Measurements from ENCODE around the gene ACTR1A.

- no peak for TF ChIP-seq CTCF (IDR thresholded peaks at IDR 0.05; ENCODE audit: insufficient read depth, low read length)
- TF ChIP-seq POLR2AphosphoS5 (IDR thresholded peaks at IDR 0.05; ENCODE audit: low read depth): no peak
- TF ChIP-seq SPI1 (IDR thresholded peaks at IDR 0.05; ENCODE audit: borderline replicate concordance, low read depth): no peak
- TF ChIP-seq GABPA (IDR thresholded peaks at IDR 0.05; ENCODE audit: low read depth): no peak
- TF ChIP-seq REST (IDR thresholded peaks at IDR 0.05; ENCODE audit: insufficient replicate concordance, low read depth): no peak
Measured at GRCh38 chr10:102514487-102515311, 12.2 kb upstream of the ACTR1A start.
